Measurements from ENCODE around the gene SLC22A15.

SLC22A15 gene

DNA sequence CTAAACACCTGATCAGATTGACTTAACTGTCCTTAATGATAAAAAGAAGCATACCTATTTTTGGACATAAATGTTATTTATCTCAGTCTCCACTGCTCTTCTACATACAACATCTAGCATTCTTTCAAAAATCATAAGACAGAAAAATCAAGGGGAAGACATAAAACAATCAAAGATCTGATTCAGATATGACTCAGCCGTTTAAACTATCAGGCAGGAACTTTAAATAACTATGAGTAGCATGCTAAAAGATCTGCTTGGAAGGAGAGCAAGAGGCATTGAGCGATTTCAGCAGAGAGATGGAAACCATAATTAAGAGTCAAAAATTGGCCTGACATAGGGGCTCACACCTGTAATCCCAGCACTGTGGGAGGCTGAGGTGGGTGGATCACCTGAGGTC is 27.2 kb upstream of the SLC22A15 start:
- H3K27me3 Mint-ChIP-seq (ENCODE audit: low read depth) = peaks cover 4% of the 10 kb centered on the region
- H3K4me1 Mint-ChIP-seq = peaks cover 4% of the 10 kb centered on the region
- H3K4me3 Mint-ChIP-seq = no peak overlapping the region
- H3K9me3 Mint-ChIP-seq = no peaks in the 10 kb centered on the region
- no peak overlapping the region for H3K27ac Mint-ChIP-seq
- no peak for TF ChIP-seq CTCF (IDR thresholded peaks at IDR 0.05; ENCODE audit: unreplicated experiment in 3 of 3)
- no peaks in the 10 kb centered on the region for H3K36me3 Mint-ChIP-seq (ENCODE audit: low read depth)

DNA sequence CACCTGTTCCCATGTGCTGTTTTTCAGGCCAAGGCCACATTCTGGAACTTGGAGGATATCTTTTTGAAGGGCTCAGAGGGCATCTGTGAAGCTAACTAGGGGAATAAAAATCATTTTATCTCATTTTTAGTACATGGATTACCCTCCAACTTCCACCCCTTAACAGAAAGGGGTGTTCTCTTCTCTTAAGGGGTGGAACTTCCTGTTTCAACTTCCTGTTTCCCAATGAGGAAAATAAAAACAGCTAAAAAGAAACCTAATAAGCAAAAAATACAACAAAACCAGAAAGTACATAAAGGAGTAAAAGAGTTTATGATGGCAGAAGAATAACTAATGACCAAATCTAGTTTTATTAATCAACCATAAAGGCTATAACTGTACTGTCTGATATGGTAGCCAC is 24.8 kb upstream of the SLC22A15 start:
- H3K27me3 Mint-ChIP-seq (ENCODE audit: low read depth) = peaks cover 4% of the 10 kb centered on the region
- no peaks in the 10 kb centered on the region for H3K36me3 Mint-ChIP-seq (ENCODE audit: low read depth)
- TF ChIP-seq CTCF (IDR thresholded peaks at IDR 0.05; ENCODE audit: unreplicated experiment in 3 of 3) = no peak
- no peak overlapping the region for H3K27ac Mint-ChIP-seq
- H3K4me3 Mint-ChIP-seq = no peak overlapping the region
- H3K9me3 Mint-ChIP-seq = no peaks in the 10 kb centered on the region
- peaks cover 4% of the 10 kb centered on the region for H3K4me1 Mint-ChIP-seq

GRCh38 chr1:115952547-115952946 is 23.8 kb upstream of the SLC22A15 start:
- Mint-ChIP-seq H3K36me3 (ENCODE audit: low read depth) (no peaks in the 10 kb centered on the region), H3K27me3 (ENCODE audit: low read depth) (peaks cover 4% of the 10 kb centered on the region), H3K4me1 (peaks cover 4% of the 10 kb centered on the region), H3K9me3 (no peaks in the 10 kb centered on the region), H3K27ac (peak overlapping the region in 1 of 3 experiments; percentile 40), H3K4me3 (no peak overlapping the region)
- no peak for TF ChIP-seq CTCF (IDR thresholded peaks at IDR 0.05; ENCODE audit: unreplicated experiment in 3 of 3)

DNA sequence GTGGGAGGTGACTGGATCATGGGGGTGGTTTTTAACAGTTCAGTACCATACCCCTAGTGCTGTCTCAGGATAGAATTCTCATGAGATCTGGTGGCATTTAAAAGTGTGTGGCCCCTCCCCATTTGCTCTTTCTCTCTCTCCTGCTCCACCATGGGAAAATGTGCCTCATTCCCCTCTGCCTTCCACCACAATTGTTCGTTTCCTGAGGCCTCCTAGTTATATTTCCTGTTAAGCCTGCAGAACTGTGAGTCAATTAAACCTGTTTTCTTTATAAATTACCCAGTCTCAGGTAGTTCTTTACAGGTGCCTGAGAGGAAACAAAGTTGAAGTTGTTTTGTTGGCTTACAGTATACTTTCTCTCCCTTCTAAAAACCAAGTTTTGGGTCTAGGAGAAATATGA is 23.1 kb upstream of the SLC22A15 start:
- Mint-ChIP-seq H3K27me3 (ENCODE audit: low read depth) (peaks cover 4% of the 10 kb centered on the region), H3K9me3 (no peaks in the 10 kb centered on the region), H3K27ac (peak overlapping the region in 1 of 3 experiments; percentile 16), H3K4me3 (no peak overlapping the region), H3K4me1 (peaks cover 4% of the 10 kb centered on the region), H3K36me3 (ENCODE audit: low read depth) (no peaks in the 10 kb centered on the region)
- TF ChIP-seq CTCF (IDR thresholded peaks at IDR 0.05; ENCODE audit: unreplicated experiment in 3 of 3) = no peak

GRCh38 chr1:115954684-115955083 is 21.6 kb upstream of the SLC22A15 start:
- Mint-ChIP-seq H3K4me3 (no peak overlapping the region), H3K27me3 (ENCODE audit: low read depth) (peaks cover 4% of the 10 kb centered on the region), H3K27ac (no peak overlapping the region), H3K9me3 (no peaks in the 10 kb centered on the region), H3K4me1 (peaks cover 4% of the 10 kb centered on the region), H3K36me3 (ENCODE audit: low read depth) (no peaks in the 10 kb centered on the region)
- TF ChIP-seq CTCF (IDR thresholded peaks at IDR 0.05; ENCODE audit: unreplicated experiment in 3 of 3) = no peak

DNA sequence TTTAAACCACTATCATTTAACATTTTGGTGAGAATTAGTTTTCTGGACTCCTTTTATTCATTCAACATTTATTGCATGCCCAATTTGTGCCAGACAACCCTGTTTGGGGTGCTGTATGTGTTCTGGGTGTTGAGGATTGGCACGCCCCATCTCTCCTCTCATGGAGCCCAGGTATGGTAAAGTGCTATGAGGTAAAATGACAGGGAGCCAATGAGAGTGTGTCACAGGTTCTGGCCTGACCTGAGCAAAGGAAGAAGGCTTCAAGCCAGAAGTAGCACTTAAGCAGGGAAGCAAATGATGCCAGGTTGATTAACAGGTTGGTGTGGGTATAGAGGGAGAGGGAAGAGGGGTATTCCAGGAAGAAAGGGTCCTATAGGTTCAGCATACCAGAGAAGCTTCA is 21.1 kb upstream of the SLC22A15 start:
- H3K4me1 Mint-ChIP-seq = peaks cover 4% of the 10 kb centered on the region
- no peaks in the 10 kb centered on the region for H3K9me3 Mint-ChIP-seq
- no peak overlapping the region for H3K27ac Mint-ChIP-seq

More for the DNA sequence above, 21.1 kb upstream of the SLC22A15 start:
- Mint-ChIP-seq H3K27me3 (ENCODE audit: low read depth) (peaks cover 4% of the 10 kb centered on the region), H3K36me3 (ENCODE audit: low read depth) (no peaks in the 10 kb centered on the region), H3K4me3 (no peak overlapping the region)
- no peak for TF ChIP-seq CTCF (IDR thresholded peaks at IDR 0.05; ENCODE audit: unreplicated experiment in 3 of 3)
